ENCODE measurements around the gene NMNAT3. TPM values are rescaled to one million over a fixed set of nuclear protein-coding genes. Genes with fewer than 3 reads are reported as not detected.

NMNAT3 gene
- total and polyA plus RNA-seq, 12 donors: 4.2 to 12.4 (median 7.7) TPM

- peaks cover 9 to 33% of the 10 kb centered on the region in 2 donors for H3K4me1 ChIP-seq (replicated peaks in 1 of 2)
- no peak overlapping the region for H3K4me3 ChIP-seq
- intact Hi-C loops (cut with DNase I): no loop called here
- 80 to 85% (median 83%) methylated on average over 7 of the region's 7 CpGs for WGBS, 4 donors
- TF ChIP-seq CTCF (IDR thresholded peaks at IDR 0.05) (no peak), POLR2A (IDR thresholded peaks at IDR 0.05) (no peak)
- peak overlapping the region in 1 of 5 donors; percentile 33 for H3K27ac ChIP-seq
- peaks cover 0 to 9% of the 10 kb centered on the region in 2 donors for H3K36me3 ChIP-seq (replicated peaks in 1 of 2)
- no peaks in the 10 kb centered on the region for H3K9me3 ChIP-seq (replicated peaks in 1 of 3)
- H3K27me3 ChIP-seq: no peaks in the 10 kb centered on the region
- DNase-seq: peak in 1 of 7 donors; percentile 38
These were observed 152.7 kb downstream of the NMNAT3 start for GRCh38 chr3:139524841-139525636.

- DNase-seq: no peak
- H3K4me3 ChIP-seq: no peak overlapping the region
- 80 to 100% (median 83%) methylated on average over 1 of the region's 1 CpG for WGBS, 4 donors
- intact Hi-C loops (cut with DNase I): no loop called here
- no peak overlapping the region for H3K27ac ChIP-seq
- H3K9me3 ChIP-seq (replicated peaks in 1 of 3): no peaks in the 10 kb centered on the region
- TF ChIP-seq POLR2A (IDR thresholded peaks at IDR 0.05): no peak
- no peaks in the 10 kb centered on the region for H3K27me3 ChIP-seq
- H3K4me1 ChIP-seq (replicated peaks in 1 of 2): peaks cover 9 to 33% of the 10 kb centered on the region in 2 donors
- peaks cover 0 to 9% of the 10 kb centered on the region in 2 donors for H3K36me3 ChIP-seq (replicated peaks in 1 of 2)
These were observed 154.1 kb downstream of the NMNAT3 start for GRCh38 chr3:139523718-139524117.

GRCh38 chr3:139523166-139523565 is 154.6 kb downstream of the NMNAT3 start:
- 96 to 99% (median 97%) methylated on average over 5 of the region's 5 CpGs for WGBS, 4 donors
- no peak for DNase-seq
- Histone ChIP-seq H3K27me3 (no peaks in the 10 kb centered on the region), H3K4me1 (replicated peaks in 1 of 2) (peaks cover 9 to 33% of the 10 kb centered on the region in 2 donors), H3K4me3 (no peak overlapping the region), H3K27ac (no peak overlapping the region), H3K9me3 (replicated peaks in 1 of 3) (no peaks in the 10 kb centered on the region), H3K36me3 (replicated peaks in 1 of 2) (peaks cover 0 to 9% of the 10 kb centered on the region in 2 donors)
- intact Hi-C loops (cut with DNase I): no loop called here
- TF ChIP-seq CTCF (IDR thresholded peaks at IDR 0.05) (no peak), POLR2A (IDR thresholded peaks at IDR 0.05) (no peak)

DNA sequence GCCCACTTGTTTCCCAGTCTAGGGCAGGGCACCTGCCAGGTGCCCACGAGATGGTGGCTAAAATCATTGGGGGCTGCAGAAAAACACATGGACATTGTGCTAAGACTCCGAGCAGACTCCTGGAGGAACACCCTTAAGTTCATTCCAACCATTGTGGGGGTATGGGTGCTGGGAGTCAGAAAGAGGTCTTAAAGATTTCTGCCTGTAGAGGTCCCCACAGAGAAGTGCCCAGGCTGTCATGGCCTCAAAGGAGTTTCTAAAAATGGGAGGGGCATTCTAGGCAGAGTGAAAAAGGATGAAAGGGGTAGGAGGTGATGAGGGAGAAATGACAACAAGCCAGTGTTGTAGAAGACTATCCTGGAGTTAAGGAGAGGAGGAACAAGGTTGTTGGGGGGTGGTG is 155.4 kb downstream of the NMNAT3 start:
- no peak for DNase-seq
- Histone ChIP-seq H3K4me1 (replicated peaks in 1 of 2) (peaks cover 9 to 33% of the 10 kb centered on the region in 2 donors), H3K27ac (no peak overlapping the region), H3K27me3 (no peaks in the 10 kb centered on the region), H3K9me3 (replicated peaks in 1 of 3) (no peaks in the 10 kb centered on the region), H3K36me3 (replicated peaks in 1 of 2) (peaks cover 0 to 9% of the 10 kb centered on the region in 2 donors), H3K4me3 (no peak overlapping the region)
- intact Hi-C loops (cut with DNase I): no loop called here
- TF ChIP-seq CTCF (IDR thresholded peaks at IDR 0.05) (peak in 1 of 6 experiments; percentile 13), POLR2A (IDR thresholded peaks at IDR 0.05) (no peak)
- WGBS, 4 donors: 0 to 50% (median 47%) methylated on average over 1 to 2 of the region's 2 CpGs

Data from adrenal gland (tissue), 12 donors.